ENCODE data around the gene NLK. TPM values are rescaled to one million over a fixed set of nuclear protein-coding genes. Genes with fewer than 3 reads are reported as not detected.
"Not testable (repeated sequence)": the region's sequence is repeated elsewhere in the genome, so short reads cannot be mapped to it uniquely, and the experiment has no call there.

The NLK gene
- polyA plus RNA-seq, 2 donors, result 3.1 to 4.4 TPM

- no peak overlapping the region for H3K27ac ChIP-seq (ENCODE audit: low read depth in 2 of 2, low read length in 1 of 2)
- no peaks in the 10 kb centered on the region for H3K27me3 ChIP-seq (ENCODE audit: control insufficient read depth in 1 of 2, insufficient read depth in 2 of 2, low read length in 2 of 2)
- no peaks in the 10 kb centered on the region for H3K4me1 ChIP-seq (ENCODE audit: control insufficient read depth in 2 of 2, insufficient read depth in 2 of 2, low read length in 1 of 2)
- 72 to 73% methylated on average over 2 of the region's 2 CpGs for WGBS, 2 donors
- H3K4me3 ChIP-seq (ENCODE audit: low read depth in 1 of 2, low read length in 2 of 2), result no peak overlapping the region
- no peaks in the 10 kb centered on the region for H3K36me3 ChIP-seq (ENCODE audit: control insufficient read depth in 2 of 2, insufficient read depth in 2 of 2, low read length in 1 of 2)
- no peaks in the 10 kb centered on the region for H3K9me3 ChIP-seq (ENCODE audit: control insufficient read depth in 2 of 2, insufficient read depth in 1 of 2, low read depth in 1 of 2, low read length in 1 of 2)
Measured at GRCh38 chr17:28145348-28145747, 102.9 kb downstream of the NLK start.

- no peaks in the 10 kb centered on the region for H3K9me3 ChIP-seq (ENCODE audit: control insufficient read depth in 2 of 2, insufficient read depth in 1 of 2, low read depth in 1 of 2, low read length in 1 of 2)
- H3K36me3 ChIP-seq (ENCODE audit: control insufficient read depth in 2 of 2, insufficient read depth in 2 of 2, low read length in 1 of 2), result no peaks in the 10 kb centered on the region
- H3K27ac ChIP-seq (ENCODE audit: low read depth in 2 of 2, low read length in 1 of 2), result no peak overlapping the region
- no peaks in the 10 kb centered on the region for H3K27me3 ChIP-seq (ENCODE audit: control insufficient read depth in 1 of 2, insufficient read depth in 2 of 2, low read length in 2 of 2)
- no peaks in the 10 kb centered on the region for H3K4me1 ChIP-seq (ENCODE audit: control insufficient read depth in 2 of 2, insufficient read depth in 2 of 2, low read length in 1 of 2)
- no peak overlapping the region for H3K4me3 ChIP-seq (ENCODE audit: low read depth in 1 of 2, low read length in 2 of 2)
Measured at GRCh38 chr17:28147017-28147416, 104.5 kb downstream of the NLK start.

GRCh38 chr17:28151001-28151400, 108.5 kb downstream of the NLK start:
- Histone ChIP-seq H3K9me3 (ENCODE audit: control insufficient read depth in 2 of 2, insufficient read depth in 1 of 2, low read depth in 1 of 2, low read length in 1 of 2) (no peaks in the 10 kb centered on the region), H3K36me3 (ENCODE audit: control insufficient read depth in 2 of 2, insufficient read depth in 2 of 2, low read length in 1 of 2) (no peaks in the 10 kb centered on the region), H3K27ac (ENCODE audit: low read depth in 2 of 2, low read length in 1 of 2) (no peak overlapping the region), H3K4me1 (ENCODE audit: control insufficient read depth in 2 of 2, insufficient read depth in 2 of 2, low read length in 1 of 2) (no peaks in the 10 kb centered on the region), H3K27me3 (ENCODE audit: control insufficient read depth in 1 of 2, insufficient read depth in 2 of 2, low read length in 2 of 2) (no peaks in the 10 kb centered on the region), H3K4me3 (ENCODE audit: low read depth in 1 of 2, low read length in 2 of 2) (no peak overlapping the region)
- 86 to 97% methylated on average over 1 of the region's 1 CpG for WGBS, 2 donors

- 83 to 92% methylated on average over 2 of the region's 2 CpGs for WGBS, 2 donors
- H3K4me3 ChIP-seq (ENCODE audit: low read depth in 1 of 2, low read length in 2 of 2), result no peak overlapping the region
Measured at GRCh38 chr17:28154214-28154613, 111.7 kb downstream of the NLK start.

GRCh38 chr17:28155405-28155804, 112.9 kb downstream of the NLK start:
- not testable (repeated sequence) for H3K4me1 ChIP-seq (ENCODE audit: control insufficient read depth in 2 of 2, insufficient read depth in 2 of 2, low read length in 1 of 2); H3K36me3 ChIP-seq (ENCODE audit: control insufficient read depth in 2 of 2, insufficient read depth in 2 of 2, low read length in 1 of 2); H3K9me3 ChIP-seq (ENCODE audit: control insufficient read depth in 2 of 2, insufficient read depth in 1 of 2, low read depth in 1 of 2, low read length in 1 of 2); H3K27me3 ChIP-seq (ENCODE audit: control insufficient read depth in 1 of 2, insufficient read depth in 2 of 2, low read length in 2 of 2); H3K27ac ChIP-seq (ENCODE audit: low read depth in 2 of 2, low read length in 1 of 2); H3K4me3 ChIP-seq (ENCODE audit: low read depth in 1 of 2, low read length in 2 of 2)
- WGBS, 2 donors, result 97% methylated on average over 4 of the region's 4 CpGs

More at GRCh38 chr17:28154214-28154613, 111.7 kb downstream of the NLK start:
- Histone ChIP-seq H3K36me3 (ENCODE audit: control insufficient read depth in 2 of 2, insufficient read depth in 2 of 2, low read length in 1 of 2) (no peaks in the 10 kb centered on the region), H3K4me1 (ENCODE audit: control insufficient read depth in 2 of 2, insufficient read depth in 2 of 2, low read length in 1 of 2) (no peaks in the 10 kb centered on the region), H3K27me3 (ENCODE audit: control insufficient read depth in 1 of 2, insufficient read depth in 2 of 2, low read length in 2 of 2) (no peaks in the 10 kb centered on the region), H3K27ac (ENCODE audit: low read depth in 2 of 2, low read length in 1 of 2) (no peak overlapping the region), H3K9me3 (ENCODE audit: control insufficient read depth in 2 of 2, insufficient read depth in 1 of 2, low read depth in 1 of 2, low read length in 1 of 2) (no peaks in the 10 kb centered on the region)

GRCh38 chr17:28159004-28159403, 116.5 kb downstream of the NLK start:
- H3K27ac ChIP-seq (ENCODE audit: low read depth in 2 of 2, low read length in 1 of 2), result no peak overlapping the region
- WGBS, 2 donors, result 83 to 92% methylated on average over 1 of the region's 1 CpG
- no peaks in the 10 kb centered on the region for H3K27me3 ChIP-seq (ENCODE audit: control insufficient read depth in 1 of 2, insufficient read depth in 2 of 2, low read length in 2 of 2)
- no peaks in the 10 kb centered on the region for H3K9me3 ChIP-seq (ENCODE audit: control insufficient read depth in 2 of 2, insufficient read depth in 1 of 2, low read depth in 1 of 2, low read length in 1 of 2)
- no peaks in the 10 kb centered on the region for H3K36me3 ChIP-seq (ENCODE audit: control insufficient read depth in 2 of 2, insufficient read depth in 2 of 2, low read length in 1 of 2)
- H3K4me3 ChIP-seq (ENCODE audit: low read depth in 1 of 2, low read length in 2 of 2), result no peak overlapping the region
- H3K4me1 ChIP-seq (ENCODE audit: control insufficient read depth in 2 of 2, insufficient read depth in 2 of 2, low read length in 1 of 2), result no peaks in the 10 kb centered on the region

GRCh38 chr17:28159924-28160323, 117.4 kb downstream of the NLK start:
- no peaks in the 10 kb centered on the region for H3K36me3 ChIP-seq (ENCODE audit: control insufficient read depth in 2 of 2, insufficient read depth in 2 of 2, low read length in 1 of 2)
- 88 to 92% methylated on average over 5 of the region's 5 CpGs for WGBS, 2 donors
- H3K27ac ChIP-seq (ENCODE audit: low read depth in 2 of 2, low read length in 1 of 2), result no peak overlapping the region
- H3K9me3 ChIP-seq (ENCODE audit: control insufficient read depth in 2 of 2, insufficient read depth in 1 of 2, low read depth in 1 of 2, low read length in 1 of 2), result no peaks in the 10 kb centered on the region
- H3K4me1 ChIP-seq (ENCODE audit: control insufficient read depth in 2 of 2, insufficient read depth in 2 of 2, low read length in 1 of 2), result no peaks in the 10 kb centered on the region
- no peak overlapping the region for H3K4me3 ChIP-seq (ENCODE audit: low read depth in 1 of 2, low read length in 2 of 2)
- no peaks in the 10 kb centered on the region for H3K27me3 ChIP-seq (ENCODE audit: control insufficient read depth in 1 of 2, insufficient read depth in 2 of 2, low read length in 2 of 2)

- WGBS, 2 donors, result 43 to 52% methylated on average over 2 of the region's 2 CpGs
- Histone ChIP-seq H3K27ac (ENCODE audit: low read depth in 2 of 2, low read length in 1 of 2) (no peak overlapping the region), H3K4me3 (ENCODE audit: low read depth in 1 of 2, low read length in 2 of 2) (no peak overlapping the region), H3K27me3 (ENCODE audit: control insufficient read depth in 1 of 2, insufficient read depth in 2 of 2, low read length in 2 of 2) (no peaks in the 10 kb centered on the region), H3K4me1 (ENCODE audit: control insufficient read depth in 2 of 2, insufficient read depth in 2 of 2, low read length in 1 of 2) (no peaks in the 10 kb centered on the region), H3K9me3 (ENCODE audit: control insufficient read depth in 2 of 2, insufficient read depth in 1 of 2, low read depth in 1 of 2, low read length in 1 of 2) (no peaks in the 10 kb centered on the region), H3K36me3 (ENCODE audit: control insufficient read depth in 2 of 2, insufficient read depth in 2 of 2, low read length in 1 of 2) (no peaks in the 10 kb centered on the region)
Measured at GRCh38 chr17:28160610-28161009, 118.1 kb downstream of the NLK start.

GRCh38 chr17:28161311-28161710, 118.8 kb downstream of the NLK start:
- Histone ChIP-seq H3K36me3 (ENCODE audit: control insufficient read depth in 2 of 2, insufficient read depth in 2 of 2, low read length in 1 of 2) (no peaks in the 10 kb centered on the region), H3K4me1 (ENCODE audit: control insufficient read depth in 2 of 2, insufficient read depth in 2 of 2, low read length in 1 of 2) (no peaks in the 10 kb centered on the region), H3K9me3 (ENCODE audit: control insufficient read depth in 2 of 2, insufficient read depth in 1 of 2, low read depth in 1 of 2, low read length in 1 of 2) (no peaks in the 10 kb centered on the region), H3K4me3 (ENCODE audit: low read depth in 1 of 2, low read length in 2 of 2) (no peak overlapping the region), H3K27me3 (ENCODE audit: control insufficient read depth in 1 of 2, insufficient read depth in 2 of 2, low read length in 2 of 2) (no peaks in the 10 kb centered on the region), H3K27ac (ENCODE audit: low read depth in 2 of 2, low read length in 1 of 2) (no peak overlapping the region)
- 89 to 91% methylated on average over 4 of the region's 4 CpGs for WGBS, 2 donors

- no peaks in the 10 kb centered on the region for H3K9me3 ChIP-seq (ENCODE audit: control insufficient read depth in 2 of 2, insufficient read depth in 1 of 2, low read depth in 1 of 2, low read length in 1 of 2)
- H3K36me3 ChIP-seq (ENCODE audit: control insufficient read depth in 2 of 2, insufficient read depth in 2 of 2, low read length in 1 of 2), result no peaks in the 10 kb centered on the region
- no peak overlapping the region for H3K4me3 ChIP-seq (ENCODE audit: low read depth in 1 of 2, low read length in 2 of 2)
- WGBS, 2 donors, result 80 to 91% methylated on average over 2 of the region's 2 CpGs
- no peaks in the 10 kb centered on the region for H3K27me3 ChIP-seq (ENCODE audit: control insufficient read depth in 1 of 2, insufficient read depth in 2 of 2, low read length in 2 of 2)
- H3K27ac ChIP-seq (ENCODE audit: low read depth in 2 of 2, low read length in 1 of 2), result no peak overlapping the region
- H3K4me1 ChIP-seq (ENCODE audit: control insufficient read depth in 2 of 2, insufficient read depth in 2 of 2, low read length in 1 of 2), result no peaks in the 10 kb centered on the region
Measured at GRCh38 chr17:28166478-28166877, 124.0 kb downstream of the NLK start.
